NK-92 (cell line): ENCODE measurements around the gene AR.

ENCODE experiments used
- DNase-seq: peaks from one replicate; lab custom pipeline; 2025; ENCODE audit not compliant: unreplicated experiment; lab: John Stamatoyannopoulos, UW

AR gene

GRCh38 chrX:67564475-67564874, 20.7 kb downstream of the AR start:
- no peak for DNase-seq

GRCh38 chrX:67568769-67569168, 24.9 kb downstream of the AR start:
- DNase-seq = no peak

GRCh38 chrX:67570839-67571238, 27.0 kb downstream of the AR start:
- no peak for DNase-seq

- DNase-seq = no peak
Observed at GRCh38 chrX:67574696-67575095, 30.9 kb downstream of the AR start.

GRCh38 chrX:67582436-67582835, 38.6 kb downstream of the AR start:
- no peak for DNase-seq

GRCh38 chrX:67583171-67583570, 39.4 kb downstream of the AR start:
- DNase-seq = no peak

- DNase-seq = no peak
Observed at GRCh38 chrX:67585401-67585800, 41.6 kb downstream of the AR start.

GRCh38 chrX:67587946-67588624, 44.3 kb downstream of the AR start:
- DNase-seq = no peak

- DNase-seq = no peak
Observed at GRCh38 chrX:67596839-67597790, 53.3 kb downstream of the AR start.

- no peak for DNase-seq
Observed at GRCh38 chrX:67599532-67599931, 55.7 kb downstream of the AR start.

- no peak for DNase-seq
Observed at GRCh38 chrX:67601771-67602170, 58.0 kb downstream of the AR start.

GRCh38 chrX:67604979-67605703, 61.3 kb downstream of the AR start:
- DNase-seq = no peak

- DNase-seq = no peak
Observed at GRCh38 chrX:67607466-67607865, 63.6 kb downstream of the AR start.

GRCh38 chrX:67610282-67610681, 66.5 kb downstream of the AR start:
- no peak for DNase-seq

GRCh38 chrX:67612231-67612630, 68.4 kb downstream of the AR start:
- no peak for DNase-seq

GRCh38 chrX:67613366-67613765, 69.5 kb downstream of the AR start:
- no peak for DNase-seq

GRCh38 chrX:67613996-67614395, 70.2 kb downstream of the AR start:
- no peak for DNase-seq

- no peak for DNase-seq
Observed at GRCh38 chrX:67614423-67614822, 70.6 kb downstream of the AR start.

- no peak for DNase-seq
Observed at GRCh38 chrX:67619253-67619652, 75.4 kb downstream of the AR start.

- DNase-seq = no peak
Observed at GRCh38 chrX:67622053-67622585, 78.3 kb downstream of the AR start.

GRCh38 chrX:67624325-67624724, 80.5 kb downstream of the AR start:
- DNase-seq = no peak
